GM21528 (cell line): ENCODE results near the gene AR.

Source experiments
- ATAC-seq: cut with Tn5 transposase; IDR thresholded peaks from one replicate; pipeline ENCODE4 v1.9.1; 2021; ENCODE audit warnings: mild to moderate bottlenecking, moderate library complexity; ENCODE audit not compliant: unreplicated experiment, low FRiP score

AR gene

DNA sequence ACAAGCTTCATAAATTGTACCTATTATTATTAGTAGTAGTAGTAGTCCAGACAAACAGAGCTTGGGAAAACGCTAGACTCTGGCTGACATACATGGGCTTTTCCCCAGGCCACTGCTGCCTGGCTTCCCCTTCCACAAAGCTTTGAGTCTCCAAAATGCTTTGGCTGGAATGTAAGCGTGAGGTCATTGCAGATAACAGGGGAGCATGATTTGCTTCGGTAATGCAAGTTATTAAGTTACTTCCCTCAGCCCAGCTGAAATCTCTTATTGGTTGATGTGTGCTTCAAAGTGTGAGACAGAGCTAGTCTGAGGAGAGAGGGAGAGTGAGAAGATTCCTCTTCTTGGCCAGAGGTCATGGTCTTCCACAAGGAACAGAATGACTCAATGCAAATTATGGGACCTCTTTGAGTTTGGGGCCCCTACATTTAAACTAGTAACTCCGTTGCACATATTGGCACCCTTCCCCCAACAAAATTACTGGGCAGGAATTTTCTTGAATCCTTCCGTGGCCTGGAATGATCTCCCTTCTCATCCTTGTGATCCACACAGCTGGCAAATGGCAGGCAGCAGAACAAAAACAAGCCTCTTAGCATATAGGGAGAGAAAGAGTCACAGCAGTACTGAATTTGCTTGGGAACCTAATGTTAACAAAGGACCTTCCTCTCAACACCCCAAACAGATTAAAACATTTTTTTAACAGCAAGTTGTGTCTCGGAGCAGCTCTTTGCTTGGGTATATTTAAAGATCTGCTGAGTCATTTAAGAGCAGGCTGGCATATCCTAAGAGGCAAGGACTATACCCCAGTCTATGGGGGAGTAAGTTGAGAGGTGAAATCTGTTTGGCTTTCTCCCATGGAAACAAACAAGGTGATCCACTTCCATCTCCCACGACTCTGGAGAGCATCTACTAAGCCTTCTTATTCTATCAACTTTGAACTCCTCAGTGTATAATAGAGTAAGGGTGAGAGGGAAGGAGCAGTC is 19.9 kb downstream of the AR start:
- ATAC-seq: no peak

DNA sequence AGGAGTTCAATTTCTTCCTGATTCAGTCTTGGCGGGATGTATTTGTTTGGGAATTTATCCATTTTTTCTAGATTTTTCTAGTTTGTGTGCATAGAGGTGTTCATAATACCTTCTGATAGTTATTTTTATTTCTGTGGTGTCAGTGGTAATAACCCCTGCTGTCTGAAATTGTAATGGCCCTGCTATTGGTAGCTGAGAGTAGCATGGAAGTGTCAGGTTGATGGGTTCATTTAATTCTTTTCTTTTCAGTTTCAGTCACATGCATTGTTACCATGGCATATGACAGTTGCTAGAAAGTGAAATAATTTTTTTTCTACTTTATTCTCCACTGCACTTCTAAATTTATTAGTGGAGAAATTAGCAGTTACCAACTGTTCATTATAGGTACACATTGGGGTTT is 20.7 kb downstream of the AR start:
- no peak for ATAC-seq

DNA sequence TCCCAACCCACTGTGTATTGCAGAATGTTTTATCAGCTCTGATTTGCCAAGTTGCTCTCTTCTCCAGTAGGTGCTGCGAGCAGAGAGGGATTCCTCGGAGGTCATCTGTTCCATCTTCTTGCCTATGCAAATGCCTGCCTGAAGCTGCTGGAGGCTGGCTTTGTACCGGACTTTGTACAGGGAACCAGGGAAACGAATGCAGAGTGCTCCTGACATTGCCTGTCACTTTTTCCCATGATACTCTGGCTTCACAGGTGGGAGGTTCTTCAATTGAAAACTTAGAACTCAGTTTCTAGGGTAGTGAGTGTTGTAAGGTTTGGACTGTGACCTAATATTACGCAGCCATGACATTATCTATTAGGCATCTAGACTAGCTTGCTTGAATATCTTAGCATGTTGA is 24.9 kb downstream of the AR start:
- ATAC-seq: no peak

DNA sequence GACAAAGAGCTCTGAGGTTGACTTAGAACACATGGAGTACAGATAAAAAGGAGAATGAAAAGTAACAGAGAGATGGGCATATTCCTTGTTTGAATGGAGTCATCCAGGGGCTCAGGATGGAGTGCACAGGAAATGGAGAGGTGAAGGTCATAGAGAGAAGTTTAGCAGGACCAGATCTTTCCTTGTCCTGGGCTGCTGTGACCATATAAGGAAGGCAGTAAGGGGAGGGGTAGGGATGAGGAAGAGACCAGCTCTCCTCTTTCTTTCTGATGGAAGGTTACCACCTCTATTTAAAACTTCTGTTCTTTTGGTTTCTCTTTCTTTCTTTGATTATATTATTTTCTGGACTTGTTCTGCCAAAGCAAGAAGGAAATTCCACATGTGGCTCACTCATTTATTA is 27.0 kb downstream of the AR start:
- no peak for ATAC-seq

DNA sequence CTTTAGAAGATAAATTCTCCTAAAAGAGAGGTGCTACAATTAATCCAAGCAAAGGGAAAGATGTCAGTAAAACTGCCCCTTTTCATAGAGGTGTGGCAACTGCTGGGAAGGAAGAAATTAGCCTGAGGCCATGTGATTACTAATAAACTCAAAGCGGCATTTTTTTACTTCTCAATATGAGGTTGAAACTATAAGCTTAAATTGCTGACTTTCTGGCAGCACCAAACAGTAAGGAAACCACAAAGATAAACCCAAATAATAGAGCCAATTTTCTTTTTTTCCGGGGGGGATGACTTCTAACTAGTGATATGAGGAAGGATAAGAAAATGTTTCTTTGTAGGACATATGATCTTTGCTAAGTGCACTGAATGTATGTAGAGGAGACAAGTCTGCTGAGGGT is 30.9 kb downstream of the AR start:
- ATAC-seq: no peak

DNA sequence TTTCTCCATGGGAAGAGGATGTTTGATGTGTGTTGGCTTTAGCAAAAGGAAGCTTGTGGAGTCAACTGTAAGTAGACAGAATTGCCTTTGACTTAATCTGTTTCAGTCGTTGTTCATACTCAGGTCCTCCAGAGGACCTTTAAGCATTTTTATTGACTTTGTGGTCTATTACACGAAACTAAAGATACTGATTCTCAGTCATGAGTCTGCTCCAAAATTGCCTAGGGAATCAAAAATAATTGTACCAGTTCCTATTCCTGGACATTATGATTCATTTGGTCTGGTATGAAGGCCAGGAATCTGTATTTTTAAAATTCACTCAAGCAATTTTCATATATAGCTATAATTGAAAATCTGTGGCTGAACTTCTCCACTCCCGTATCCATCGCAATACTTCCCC is 38.6 kb downstream of the AR start:
- no peak for ATAC-seq

DNA sequence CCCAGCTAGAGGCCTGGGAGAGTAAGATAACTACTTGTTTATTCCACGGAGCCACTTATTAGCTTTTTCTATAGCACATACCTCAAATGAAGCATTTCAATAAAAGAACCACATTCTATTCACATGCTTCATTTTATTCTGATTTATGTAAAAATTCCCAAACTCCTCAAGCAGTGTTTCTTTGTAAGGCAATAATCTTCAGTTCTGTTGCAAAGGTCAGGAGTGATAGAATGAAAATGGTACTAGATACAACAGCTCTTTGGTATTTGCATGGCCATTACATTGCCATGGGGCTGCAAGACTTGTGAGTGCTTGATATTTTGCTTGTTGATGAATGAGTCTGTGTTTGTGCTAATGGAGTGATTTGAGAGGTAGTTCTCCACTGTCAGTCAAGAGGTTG is 39.4 kb downstream of the AR start:
- no peak for ATAC-seq

DNA sequence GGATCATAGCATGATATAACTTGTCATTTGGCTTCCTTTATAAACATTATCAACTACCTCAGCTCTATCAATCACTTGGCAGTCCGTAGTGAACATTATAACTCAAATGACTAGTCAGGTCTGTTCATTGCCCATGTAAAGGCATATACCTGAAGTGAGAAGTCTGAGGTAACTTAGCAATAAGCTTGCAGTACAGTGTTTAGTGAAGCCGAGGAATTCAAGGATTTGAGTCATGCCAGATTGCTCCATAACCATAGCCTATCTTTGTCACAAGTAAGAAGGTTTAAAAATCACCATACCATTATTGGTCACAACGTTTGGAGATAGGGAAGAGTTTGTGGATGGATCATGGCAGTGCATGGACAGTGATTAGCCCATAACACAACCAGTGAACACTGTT is 41.6 kb downstream of the AR start:
- ATAC-seq: no peak

DNA sequence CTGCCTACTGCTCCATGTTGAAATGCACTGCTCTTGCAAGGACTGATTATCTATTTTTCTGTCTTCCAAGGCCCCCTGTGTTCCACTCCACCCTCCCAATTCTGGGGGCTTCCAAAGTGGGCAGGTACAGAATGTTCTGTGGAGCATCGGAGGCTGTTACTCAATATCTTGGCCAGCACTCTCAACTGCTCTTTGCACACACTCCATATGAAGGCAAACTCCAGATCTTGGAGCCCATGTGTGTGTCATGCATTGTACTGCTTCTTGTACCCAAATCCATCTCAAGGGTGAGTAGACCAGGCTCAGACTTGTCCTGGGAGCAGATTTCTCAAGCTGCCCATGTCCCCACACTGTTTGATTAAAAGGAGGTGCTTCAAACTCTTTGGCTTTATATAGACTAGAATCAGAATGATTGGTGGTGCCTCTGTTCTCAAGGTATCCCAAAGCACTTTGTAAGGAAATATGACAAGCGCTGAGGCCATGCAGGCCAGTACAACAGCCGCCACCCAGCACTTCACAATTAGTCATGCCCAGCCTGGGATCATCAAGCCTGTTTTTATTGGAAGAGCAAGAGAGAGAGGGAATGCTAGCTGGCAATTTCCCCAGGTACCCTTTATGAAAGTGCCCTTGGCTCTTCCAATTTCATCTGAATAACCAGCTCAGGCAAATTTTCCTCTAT is 44.3 kb downstream of the AR start:
- ATAC-seq: no peak

DNA sequence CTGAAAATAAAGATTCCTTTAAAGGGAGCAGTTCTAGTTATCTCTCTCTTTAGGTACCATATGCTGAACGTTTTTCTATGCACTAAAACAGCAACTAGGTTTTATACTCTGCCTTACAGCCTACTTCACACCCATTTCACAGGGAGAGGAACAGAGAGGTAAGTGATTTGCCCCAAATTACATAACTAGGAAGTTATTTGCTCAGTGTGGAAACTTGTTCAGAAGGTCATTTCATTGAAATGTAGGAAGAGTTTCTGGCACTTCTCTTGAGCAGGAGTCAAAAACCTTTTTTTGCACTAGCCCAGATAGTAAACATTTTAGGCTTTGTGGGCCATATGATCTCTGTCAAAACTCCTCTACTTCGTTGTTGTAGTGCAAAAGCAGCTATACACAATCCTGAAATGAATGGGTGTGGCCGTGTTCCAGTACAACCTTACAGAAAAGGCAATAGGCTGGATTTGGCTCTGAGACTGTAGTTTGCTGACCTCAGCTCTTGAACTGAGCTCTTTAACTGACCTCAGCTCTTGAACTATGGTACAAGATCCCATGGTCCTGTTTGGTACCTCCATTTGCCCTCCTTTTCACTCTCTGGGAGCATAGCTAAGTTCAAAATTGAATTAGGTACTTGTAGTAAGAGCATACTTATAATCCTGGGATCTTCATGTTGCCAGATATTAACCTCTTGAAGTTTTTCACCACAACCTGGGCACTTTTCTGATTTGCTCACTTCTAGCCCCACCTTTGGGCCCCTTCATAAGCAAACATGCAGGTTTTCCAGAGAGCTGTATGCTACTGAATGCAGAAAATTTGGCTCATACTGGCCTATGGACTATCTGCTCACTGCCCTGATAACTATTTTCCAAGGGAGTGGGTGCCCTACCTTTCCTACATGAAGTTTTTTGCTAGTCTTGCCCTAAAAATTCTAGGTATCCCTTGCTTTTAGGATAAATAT is 53.3 kb downstream of the AR start:
- no peak for ATAC-seq

DNA sequence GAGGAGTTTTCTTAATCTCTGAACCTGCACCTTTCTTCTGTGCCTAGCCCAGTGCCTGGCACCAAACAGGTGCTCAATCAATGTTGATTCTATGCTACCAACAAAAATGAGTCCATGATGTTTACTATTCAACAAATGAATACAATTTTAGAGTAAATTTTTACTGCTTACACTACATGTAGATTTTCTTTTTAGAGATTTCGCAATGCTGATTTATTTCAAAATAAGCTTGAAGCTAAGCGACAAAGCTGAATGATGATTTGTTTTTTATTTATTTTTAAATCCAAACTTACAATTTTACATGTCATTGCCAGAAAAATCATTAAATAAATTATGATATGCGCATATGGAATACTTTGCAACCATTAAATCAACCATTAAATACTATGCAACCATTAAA is 55.7 kb downstream of the AR start:
- no peak for ATAC-seq

DNA sequence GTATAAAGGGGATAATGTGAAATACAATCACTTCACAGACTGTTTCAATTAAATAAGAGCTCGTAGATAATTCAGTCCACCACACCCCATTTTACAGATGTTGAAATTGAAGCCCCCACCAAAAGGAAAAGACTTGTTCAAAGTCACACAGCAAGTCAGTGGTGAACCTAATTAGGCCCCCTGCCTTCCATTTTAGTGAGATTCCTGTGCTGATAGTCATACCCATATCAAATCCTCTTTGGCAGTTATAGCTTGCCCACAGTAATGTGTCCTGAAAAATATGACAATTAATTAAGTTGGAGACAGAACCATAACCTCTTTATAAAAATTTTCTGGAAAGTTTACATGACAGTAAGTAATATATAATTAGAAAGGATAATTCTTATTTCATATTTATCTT is 58.0 kb downstream of the AR start:
- ATAC-seq: no peak

DNA sequence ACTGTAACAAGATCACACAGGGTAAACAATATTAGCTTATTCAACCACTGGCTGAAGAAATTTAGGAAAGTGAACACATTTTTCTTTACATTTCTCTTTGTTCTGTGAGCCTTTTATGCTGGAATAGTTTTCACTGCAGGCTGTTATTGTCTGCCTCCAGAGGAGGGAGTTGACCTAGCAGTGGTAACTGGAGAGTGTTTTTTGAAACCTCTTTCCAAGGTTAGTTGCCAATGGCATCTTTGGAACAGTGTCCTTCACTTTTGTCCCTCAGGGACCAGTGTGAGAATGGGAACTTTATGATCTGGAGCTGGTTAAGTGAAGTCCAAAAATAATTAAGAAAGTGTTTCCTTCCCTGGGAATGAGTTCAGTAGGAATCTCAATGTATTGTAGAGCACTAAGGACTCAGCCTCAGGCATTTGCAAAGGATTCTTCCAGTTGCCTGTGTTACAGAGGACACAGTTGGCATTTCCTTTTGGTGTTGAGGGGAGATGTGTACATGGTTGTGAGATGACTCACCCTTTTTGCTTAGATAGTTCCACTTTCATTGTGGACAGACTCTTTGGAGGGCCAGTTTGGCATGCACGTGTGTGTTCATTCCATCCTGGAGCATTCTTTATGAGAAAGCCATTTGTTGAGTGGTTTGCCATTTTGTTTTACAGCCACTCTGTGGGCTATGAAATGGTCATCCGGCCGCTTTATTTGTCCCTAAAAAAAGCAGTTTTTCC is 61.3 kb downstream of the AR start:
- no peak for ATAC-seq

DNA sequence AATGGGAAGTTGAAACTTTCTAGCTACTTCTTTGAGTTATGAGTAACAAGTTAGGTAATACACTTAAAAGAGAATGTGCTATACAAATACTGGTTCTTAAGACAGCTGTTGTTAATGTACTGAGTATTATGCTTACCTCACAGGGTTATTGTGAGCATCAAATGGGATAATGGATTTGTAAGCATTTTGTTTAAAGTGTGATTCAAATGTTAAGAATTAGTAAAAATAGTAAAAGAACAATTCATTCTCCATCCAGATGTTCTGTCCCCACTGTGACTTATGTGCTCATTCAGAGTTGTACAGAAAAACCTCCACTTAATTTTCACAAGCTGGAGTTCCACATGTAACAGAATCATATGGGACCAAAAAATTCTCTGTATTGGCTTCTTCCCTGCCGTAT is 63.6 kb downstream of the AR start:
- no peak for ATAC-seq

DNA sequence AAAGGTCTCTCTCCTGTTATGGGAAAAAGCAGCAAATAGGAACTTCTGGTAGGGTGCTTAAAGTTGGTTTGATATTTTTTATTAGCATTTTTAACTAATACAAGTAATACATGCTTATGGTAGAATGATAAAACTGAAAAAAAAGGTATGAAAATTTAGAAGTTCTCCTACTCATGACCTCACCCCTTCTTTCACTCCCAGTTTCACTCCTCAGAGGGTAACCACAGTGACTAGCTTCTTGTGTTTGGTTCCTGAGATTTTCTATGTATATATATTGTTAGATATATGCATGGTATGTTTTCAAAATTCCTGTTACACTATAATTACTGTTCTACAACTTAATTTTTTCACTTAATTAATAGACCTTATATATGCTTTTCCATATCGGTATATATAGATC is 66.5 kb downstream of the AR start:
- ATAC-seq: no peak

DNA sequence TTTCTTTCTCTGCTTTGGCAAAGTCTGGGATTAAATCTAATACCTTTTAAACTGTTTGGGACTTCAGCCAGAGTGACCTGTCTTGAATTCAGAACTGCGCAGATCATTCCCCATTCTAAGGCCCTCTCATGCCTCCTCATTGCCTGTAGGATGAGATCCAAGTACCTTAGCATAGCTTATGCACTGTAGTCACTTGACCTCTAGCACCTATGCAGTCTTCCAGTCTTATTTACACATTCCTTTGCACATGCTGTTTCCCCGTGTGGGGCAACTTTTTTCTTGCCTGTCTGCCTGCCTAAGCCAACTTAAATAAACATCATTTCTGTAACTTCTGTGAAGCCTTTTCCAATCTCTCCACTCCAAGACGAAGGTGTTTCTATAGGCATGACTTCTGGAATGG is 68.4 kb downstream of the AR start:
- ATAC-seq: no peak

DNA sequence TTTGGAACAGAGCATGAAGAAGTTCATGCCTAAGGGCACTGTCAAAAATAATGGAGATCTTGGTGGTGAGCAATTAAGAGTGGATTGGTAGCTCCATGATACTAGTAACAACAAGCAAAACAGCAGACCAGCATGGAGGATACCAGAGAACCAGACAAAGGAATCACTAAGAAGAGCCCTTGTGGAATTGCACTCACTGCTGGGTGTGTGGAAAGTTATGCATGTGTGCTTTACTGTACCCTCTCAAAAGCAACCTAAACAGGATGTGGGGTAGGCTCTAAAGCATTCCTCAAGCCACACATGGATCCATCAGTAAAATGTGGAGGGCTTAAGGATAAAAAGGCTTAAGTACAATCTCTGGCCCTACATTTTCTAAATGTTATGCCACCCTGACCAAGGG is 69.5 kb downstream of the AR start:
- no peak for ATAC-seq

DNA sequence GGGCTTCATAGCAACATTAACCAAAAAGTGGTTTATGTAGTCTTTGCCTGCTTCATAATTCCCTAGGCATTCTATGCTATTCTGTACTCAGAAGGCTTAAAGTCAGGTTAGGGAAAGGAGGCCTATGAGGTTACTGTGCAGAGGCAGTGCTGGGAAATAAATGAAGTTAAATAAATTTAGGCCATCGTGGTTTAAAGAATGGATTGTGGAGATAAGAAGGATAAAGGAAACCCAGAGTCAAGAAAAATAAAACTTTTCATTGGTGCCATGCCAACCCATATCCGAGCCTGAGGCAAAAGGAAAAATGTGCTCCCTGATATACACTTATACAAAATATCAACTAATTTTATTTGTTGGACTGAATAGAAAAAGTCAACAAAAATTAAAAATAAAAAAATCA is 70.2 kb downstream of the AR start:
- ATAC-seq: no peak

DNA sequence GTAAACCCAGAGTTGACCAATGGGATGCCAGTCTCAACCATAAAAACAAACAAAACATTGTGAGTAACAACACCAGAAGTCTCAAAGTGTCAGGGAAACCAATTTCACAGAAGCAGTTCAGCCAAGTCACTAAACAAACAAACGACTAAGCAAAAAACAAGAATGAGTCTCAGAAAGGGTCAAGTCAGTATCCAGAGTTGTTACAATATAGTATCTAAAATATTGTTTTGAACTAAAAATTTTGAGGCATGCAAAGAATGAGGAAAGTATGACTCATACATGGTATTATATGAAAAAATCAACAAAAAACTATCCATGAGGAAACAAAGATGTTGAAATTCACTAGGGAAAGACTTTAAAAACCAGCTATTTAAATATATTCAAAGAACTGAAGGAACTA is 70.6 kb downstream of the AR start:
- no peak for ATAC-seq

DNA sequence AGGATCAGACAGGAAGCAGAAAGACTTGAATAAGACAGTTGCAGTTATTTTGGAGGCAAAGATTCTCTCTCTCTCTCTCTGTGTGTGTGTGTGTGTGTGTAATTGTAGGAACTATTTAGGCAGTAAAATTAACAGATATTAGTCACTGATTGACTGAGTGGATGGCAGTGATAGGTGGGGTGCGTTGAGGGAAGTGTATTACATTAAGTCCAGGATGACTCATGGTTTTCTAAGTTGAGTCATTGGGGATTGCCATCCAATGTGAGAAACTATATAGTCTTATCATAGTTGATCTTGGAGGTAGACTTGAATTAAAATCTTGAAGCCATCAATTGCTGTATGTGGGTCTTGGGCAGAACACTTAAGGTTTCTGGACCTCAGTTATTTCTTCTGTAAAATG is 75.4 kb downstream of the AR start:
- no peak for ATAC-seq
